HUES6 (cell line): ENCODE data around the gene P2RY12.

Source experiments
- H3K27ac ChIP-seq: 2 replicates; pipeline ENCODE4 v1.7.0; 2013; ENCODE audit warnings: low read depth, mild to moderate bottlenecking, low read length, inconsistent platforms
- H3K27me3 ChIP-seq: 2 replicates; pipeline ENCODE4 v1.6.1; 2013; ENCODE audit warnings: low read length; ENCODE audit not compliant: control insufficient read depth, insufficient read depth
- H3K36me3 ChIP-seq: 2 replicates; pipeline ENCODE4 v1.6.1; 2013; ENCODE audit warnings: low read length; ENCODE audit not compliant: control insufficient read depth, insufficient read depth
- H3K4me1 ChIP-seq: 2 replicates; pipeline ENCODE4 v1.6.1; 2013; ENCODE audit warnings: low read length; ENCODE audit not compliant: control insufficient read depth, insufficient read depth
- H3K4me3 ChIP-seq: 2 replicates; pipeline ENCODE4 v1.5.1; 2013; ENCODE audit warnings: low read depth, low read length
- H3K9ac ChIP-seq: one replicate; pipeline ENCODE4 v1.6.1; 2013; ENCODE audit warnings: mild to moderate bottlenecking, low read length
- H3K9me3 ChIP-seq: 2 replicates; pipeline ENCODE4 v1.6.1; 2013; ENCODE audit warnings: low read depth, low read length; ENCODE audit not compliant: control insufficient read depth, insufficient read depth

Gene P2RY12

GRCh38 chr3:151372063-151372820 lies 12.3 kb downstream of the P2RY12 start:
- Histone ChIP-seq H3K27me3 (no peaks in the 10 kb centered on the region), H3K4me3 (no peak overlapping the region), H3K27ac (no peak overlapping the region), H3K9me3 (no peaks in the 10 kb centered on the region), H3K9ac (no peak overlapping the region), H3K4me1 (no peaks in the 10 kb centered on the region), H3K36me3 (no peaks in the 10 kb centered on the region; the same call in 1 of the 2 replicates)

- Histone ChIP-seq H3K27me3 (no peaks in the 10 kb centered on the region), H3K4me3 (no peak overlapping the region), H3K27ac (no peak overlapping the region), H3K9ac (no peak overlapping the region), H3K9me3 (no peaks in the 10 kb centered on the region), H3K4me1 (no peaks in the 10 kb centered on the region), H3K36me3 (no peaks in the 10 kb centered on the region; the same call in 1 of the 2 replicates)
Measured at GRCh38 chr3:151371526-151371925, 13.0 kb downstream of the P2RY12 start.

GRCh38 chr3:151367448-151367847 lies 17.1 kb downstream of the P2RY12 start:
- no peaks in the 10 kb centered on the region; the same call in 1 of the 2 replicates for H3K4me1 ChIP-seq
- H3K36me3 ChIP-seq = no peaks in the 10 kb centered on the region; the same call in 1 of the 2 replicates
- H3K27ac ChIP-seq = no peak overlapping the region
- no peak overlapping the region for H3K9ac ChIP-seq
- no peak overlapping the region for H3K4me3 ChIP-seq
- H3K27me3 ChIP-seq = no peaks in the 10 kb centered on the region
- no peaks in the 10 kb centered on the region for H3K9me3 ChIP-seq

GRCh38 chr3:151366993-151367392 lies 17.6 kb downstream of the P2RY12 start:
- H3K27me3 ChIP-seq = no peaks in the 10 kb centered on the region
- no peaks in the 10 kb centered on the region for H3K9me3 ChIP-seq
- H3K4me3 ChIP-seq = no peak overlapping the region
- H3K36me3 ChIP-seq = no peaks in the 10 kb centered on the region; the same call in 1 of the 2 replicates
- H3K4me1 ChIP-seq = no peaks in the 10 kb centered on the region; the same call in 1 of the 2 replicates
- no peak overlapping the region for H3K27ac ChIP-seq
- H3K9ac ChIP-seq = no peak overlapping the region

- H3K4me3 ChIP-seq = no peak overlapping the region
- no peaks in the 10 kb centered on the region for H3K27me3 ChIP-seq
- no peak overlapping the region for H3K27ac ChIP-seq
- H3K36me3 ChIP-seq = no peaks in the 10 kb centered on the region
- H3K9me3 ChIP-seq = no peaks in the 10 kb centered on the region
- no peak overlapping the region for H3K9ac ChIP-seq
- H3K4me1 ChIP-seq = peaks cover 4% of the 10 kb centered on the region; the same call in 1 of the 2 replicates
Measured at GRCh38 chr3:151362751-151363174, 21.8 kb downstream of the P2RY12 start.

DNA sequence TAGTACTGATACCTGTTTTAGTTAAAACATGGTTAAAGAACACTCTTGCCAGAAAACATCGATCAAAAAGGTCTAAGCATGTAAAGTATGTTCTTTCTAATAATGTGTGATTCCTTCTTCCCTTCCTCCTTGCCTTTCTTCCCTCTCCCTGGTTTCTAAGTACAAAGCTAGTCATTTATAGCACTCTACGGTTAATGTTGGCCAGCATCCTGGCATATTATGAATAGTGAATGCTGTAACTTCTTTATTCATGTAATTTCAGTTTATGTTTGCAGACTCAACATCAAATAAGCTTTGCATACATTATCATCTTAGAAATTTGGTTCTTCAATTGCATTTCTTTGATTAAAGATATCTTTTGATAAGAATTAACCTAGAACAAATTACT lies 27.1 kb downstream of the P2RY12 start:
- H3K9me3 ChIP-seq = no peaks in the 10 kb centered on the region
- no peak overlapping the region for H3K27ac ChIP-seq
- peaks cover 4% of the 10 kb centered on the region; the same call in 1 of the 2 replicates for H3K4me1 ChIP-seq
- H3K9ac ChIP-seq = no peak overlapping the region
- no peaks in the 10 kb centered on the region; the same call in 1 of the 2 replicates for H3K36me3 ChIP-seq
- H3K4me3 ChIP-seq = no peak overlapping the region
- no peaks in the 10 kb centered on the region for H3K27me3 ChIP-seq

DNA sequence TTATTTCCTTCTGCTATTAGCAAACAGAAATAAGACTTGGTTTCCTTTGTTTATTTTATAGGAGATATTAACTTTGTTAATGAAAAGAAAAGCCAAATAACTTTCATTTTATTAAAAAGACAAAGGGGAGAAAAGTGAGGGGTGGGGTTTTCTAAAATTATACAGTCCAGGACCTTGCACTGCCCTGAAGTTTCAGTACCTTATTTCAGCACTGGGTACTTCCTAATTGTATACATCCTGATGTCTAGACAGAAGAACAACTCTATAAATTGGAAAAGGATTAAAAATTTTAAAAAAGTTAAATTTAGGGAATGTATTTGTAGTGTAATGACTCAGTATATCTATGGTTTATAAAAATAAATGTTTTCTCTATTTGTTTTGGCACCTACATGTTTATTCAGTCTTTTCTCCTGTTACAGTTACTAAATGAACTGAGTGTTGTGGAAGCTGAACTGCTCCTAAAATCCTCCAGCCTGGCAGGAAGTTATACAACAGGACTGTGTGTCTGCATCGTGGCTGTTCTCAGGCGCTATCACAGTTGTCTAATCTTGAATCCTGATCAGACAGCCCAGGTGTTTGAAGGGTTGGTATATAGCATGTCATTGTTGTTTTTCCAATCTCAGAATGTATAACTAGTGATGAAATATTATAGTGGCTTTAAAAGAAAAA lies 27.6 kb downstream of the P2RY12 start:
- Histone ChIP-seq H3K36me3 (no peaks in the 10 kb centered on the region; the same call in 1 of the 2 replicates), H3K4me3 (no peak overlapping the region), H3K4me1 (peaks cover 4% of the 10 kb centered on the region; the same call in 1 of the 2 replicates), H3K27ac (no peak overlapping the region), H3K9ac (no peak overlapping the region), H3K9me3 (no peaks in the 10 kb centered on the region), H3K27me3 (no peaks in the 10 kb centered on the region)

GRCh38 chr3:151351648-151352047 lies 32.9 kb downstream of the P2RY12 start:
- H3K9ac ChIP-seq = no peak overlapping the region
- no peak overlapping the region for H3K27ac ChIP-seq

GRCh38 chr3:151351219-151351618 lies 33.3 kb downstream of the P2RY12 start:
- Histone ChIP-seq H3K4me3 (no peak overlapping the region), H3K27ac (no peak overlapping the region), H3K27me3 (no peaks in the 10 kb centered on the region)

More at GRCh38 chr3:151351648-151352047, 32.9 kb downstream of the P2RY12 start:
- no peak overlapping the region for H3K4me3 ChIP-seq
- H3K27me3 ChIP-seq = no peaks in the 10 kb centered on the region
- no peaks in the 10 kb centered on the region for H3K9me3 ChIP-seq
- no peaks in the 10 kb centered on the region; the same call in 1 of the 2 replicates for H3K36me3 ChIP-seq
- H3K4me1 ChIP-seq = peaks cover 17% of the 10 kb centered on the region

GRCh38 chr3:151350656-151351055 lies 33.9 kb downstream of the P2RY12 start:
- H3K27ac ChIP-seq = no peak overlapping the region
- no peaks in the 10 kb centered on the region for H3K27me3 ChIP-seq
- H3K4me3 ChIP-seq = no peak overlapping the region
- H3K36me3 ChIP-seq = no peaks in the 10 kb centered on the region
- H3K9me3 ChIP-seq = no peaks in the 10 kb centered on the region
- peaks cover 17% of the 10 kb centered on the region for H3K4me1 ChIP-seq
- H3K9ac ChIP-seq = no peak overlapping the region

More at GRCh38 chr3:151351219-151351618, 33.3 kb downstream of the P2RY12 start:
- Histone ChIP-seq H3K9me3 (no peaks in the 10 kb centered on the region), H3K9ac (no peak overlapping the region), H3K4me1 (peaks cover 17% of the 10 kb centered on the region), H3K36me3 (no peaks in the 10 kb centered on the region; the same call in 1 of the 2 replicates)

GRCh38 chr3:151347432-151347831 lies 37.1 kb downstream of the P2RY12 start:
- peaks cover 17% of the 10 kb centered on the region for H3K4me1 ChIP-seq
- H3K4me3 ChIP-seq = no peak overlapping the region
- no peak overlapping the region for H3K9ac ChIP-seq
- H3K9me3 ChIP-seq = no peaks in the 10 kb centered on the region
- no peaks in the 10 kb centered on the region for H3K27me3 ChIP-seq
- no peak overlapping the region for H3K27ac ChIP-seq
- H3K36me3 ChIP-seq = no peaks in the 10 kb centered on the region
